ENCODE data around the gene LMLN. TPM values are rescaled to one million over a fixed set of nuclear protein-coding genes. Genes with fewer than 3 reads are reported as not detected.

LMLN gene
- total RNA-seq, 3 donors from 2014 or later, result 3.8 to 8.1 (median 5.7) TPM

- ATAC-seq, result no peak
- H3K36me3 ChIP-seq (ENCODE audit: low read depth), result peaks cover 15% of the 10 kb centered on the region
- H3K9me3 ChIP-seq, result no peaks in the 10 kb centered on the region
- TF ChIP-seq CTCF (IDR thresholded peaks at IDR 0.05), result no peak
- DNase-seq, result no peak
- peak overlapping the region; percentile 45 for H3K4me3 ChIP-seq
- intact Hi-C loops (cut with DNase I, micrococcal nuclease), result no loop called here
- peaks cover 27% of the 10 kb centered on the region for H3K4me1 ChIP-seq (ENCODE audit: low read depth)
Measured at GRCh38 chr3:197950677-197951061, 9.3 kb upstream of the LMLN start.

- H3K9me3 ChIP-seq, result no peaks in the 10 kb centered on the region
- H3K36me3 ChIP-seq (ENCODE audit: low read depth), result peaks cover 15% of the 10 kb centered on the region
- H3K4me3 ChIP-seq, result no peak overlapping the region
- ATAC-seq (no peak), DNase-seq (peak in 1 of 3 donors; percentile 30)
- intact Hi-C loops (cut with DNase I, micrococcal nuclease), result no loop called here
- no peak for TF ChIP-seq CTCF (IDR thresholded peaks at IDR 0.05)
- peaks cover 27% of the 10 kb centered on the region for H3K4me1 ChIP-seq (ENCODE audit: low read depth)
Measured at GRCh38 chr3:197951392-197951990, 8.5 kb upstream of the LMLN start.

GRCh38 chr3:197952440-197952839 lies 7.6 kb upstream of the LMLN start:
- TF ChIP-seq CTCF (IDR thresholded peaks at IDR 0.05), result no peak
- ATAC-seq (no peak), DNase-seq (no peak)
- no peaks in the 10 kb centered on the region for H3K9me3 ChIP-seq
- H3K4me1 ChIP-seq (ENCODE audit: low read depth), result peaks cover 27% of the 10 kb centered on the region
- no peak overlapping the region for H3K4me3 ChIP-seq
- H3K36me3 ChIP-seq (ENCODE audit: low read depth), result peaks cover 15% of the 10 kb centered on the region
- intact Hi-C loops (cut with DNase I, micrococcal nuclease), result no loop called here

- intact Hi-C loops (cut with DNase I, micrococcal nuclease), result no loop called here
Measured at GRCh38 chr3:197953325-197953724, 6.7 kb upstream of the LMLN start.

GRCh38 chr3:197953881-197954280 lies 6.1 kb upstream of the LMLN start:
- H3K9me3 ChIP-seq, result no peaks in the 10 kb centered on the region
- no peak for DNase-seq
- ATAC-seq, result no peak
- peaks cover 15% of the 10 kb centered on the region for H3K36me3 ChIP-seq (ENCODE audit: low read depth)
- intact Hi-C loops (cut with DNase I, micrococcal nuclease), result no loop called here
- peaks cover 27% of the 10 kb centered on the region for H3K4me1 ChIP-seq (ENCODE audit: low read depth)
- no peak overlapping the region for H3K4me3 ChIP-seq
- no peak for TF ChIP-seq CTCF (IDR thresholded peaks at IDR 0.05)

More at GRCh38 chr3:197953325-197953724, 6.7 kb upstream of the LMLN start:
- Histone ChIP-seq H3K4me3 (no peak overlapping the region), H3K4me1 (ENCODE audit: low read depth) (peaks cover 27% of the 10 kb centered on the region), H3K9me3 (no peaks in the 10 kb centered on the region), H3K36me3 (ENCODE audit: low read depth) (peaks cover 15% of the 10 kb centered on the region)
- no peak for TF ChIP-seq CTCF (IDR thresholded peaks at IDR 0.05)
- ATAC-seq, result no peak
- DNase-seq, result no peak

Data from mucosa of descending colon (tissue), 3 donors.